K562 (cell line): ENCODE measurements around the gene CRYBA1. TPM values are rescaled to one million over a fixed set of nuclear protein-coding genes. Genes with fewer than 3 reads are reported as not detected.

Experiments
- ATAC-seq: fragments of 200-7000 bp; cut with Tn5 transposase; 3 replicates; pipeline ENCODE4 v1.9.1; 2020; ENCODE audit warnings: moderate library complexity
- BruUV-seq: library from RNA; stranded (reverse); fragments of 400-500 nt; replicated peaks from 2 replicates; lab custom pipeline; 2021; lab: Mats Ljungman, UMichigan
- CTCF ChIA-PET: fragments of 300-600 bp; formaldehyde crosslinking; extraction: SDS; loops from one replicate; lab custom pipeline; 2021; ENCODE audit warnings: low intra/inter-chr PET ratio; lab: Yijun Ruan, JAX
- POLR2A ChIA-PET: fragments of 300-600, 350-650 bp; sonication (Branson Sonifier 250); formaldehyde crosslinking; extraction: SDS; loops from one replicate; lab custom pipeline; 2021; ENCODE audit warnings: antibody characterized with exemption, inconsistent platforms; lab: Yijun Ruan, JAX
- DNase-seq, 4 experiments: peaks; one replicate each; pipeline versions ENCODE4 v3.0.0 to v3.0.0-alpha.2; 2011 to 2018; ENCODE audit warnings: low spot score in 3 of 4, mixed read lengths in 3 of 4; ENCODE audit errors: extremely low read depth in 1 of 4
- FAIRE-seq: peaks from 2 replicates; lab custom pipeline; 2011; peaks lifted over from hg19 to GRCh38; lab: Jason Lieb, UNC
- H2AFZ ChIP-seq: 2 replicates; pipeline ENCODE4 v1.6.0; 2011; ENCODE audit warnings: low read depth, low read length, control low read depth, inconsistent platforms
- H3K27ac ChIP-seq: fragments of 200-600 bp; 3 replicates; pipeline ENCODE4 v1.8.0; 2011; ENCODE audit warnings: low read depth, mild to moderate bottlenecking, control low read depth, inconsistent platforms, low read length, moderate library complexity, mixed read lengths; ENCODE audit errors: extremely low read depth
- H3K27me3 ChIP-seq, 2 experiments: fragments of 300-600 bp in 1 of 2; 2 replicates in 1 of 2; 3 replicates in 1 of 2; pipeline versions ENCODE4 v1.6.0 to v1.8.0; 2011; ENCODE audit warnings: inconsistent platforms in 2 of 2, low read length in 2 of 2, mild to moderate bottlenecking in 1 of 2, mixed read lengths in 1 of 2, moderate library complexity in 1 of 2; ENCODE audit not compliant: control insufficient read depth in 2 of 2, insufficient read depth in 2 of 2
- H3K36me3 ChIP-seq: fragments of 300-600 bp; 3 replicates; pipeline ENCODE4 v1.8.0; 2011; ENCODE audit warnings: mild to moderate bottlenecking, low read length, inconsistent platforms; ENCODE audit not compliant: control insufficient read depth, insufficient read depth
- H3K4me1 ChIP-seq, 2 experiments: fragments of 200-600 bp in 1 of 2; replicated peaks in 1 of 2; 2 replicates in 1 of 2; 3 replicates in 1 of 2; pipeline versions ENCODE4 v1.5.1 to v1.8.0; 2011; ENCODE audit warnings: inconsistent platforms in 2 of 2, low read length in 2 of 2, mild to moderate bottlenecking in 1 of 2, mixed read lengths in 1 of 2, moderate library complexity in 1 of 2; ENCODE audit not compliant: control insufficient read depth in 2 of 2, insufficient read depth in 2 of 2
- H3K4me2 ChIP-seq: 2 replicates; pipeline ENCODE4 v1.6.1; 2011; ENCODE audit warnings: low read length, control low read depth, inconsistent platforms, mixed read lengths; ENCODE audit not compliant: insufficient read depth
- H3K4me3 ChIP-seq: fragments of 200-600 bp; sonication (generic), shearing (Covaris generic); 2 replicates; pipeline ENCODE4 v1.5.1; 2016; ENCODE audit warnings: control low read depth, inconsistent platforms
- H3K79me2 ChIP-seq: fragments of 200-600 bp; 3 replicates; pipeline ENCODE4 v1.8.0; 2011; ENCODE audit warnings: low read length, inconsistent platforms; ENCODE audit not compliant: control insufficient read depth, insufficient read depth
- H3K9ac ChIP-seq, 2 experiments: 2 replicates each; pipeline versions ENCODE4 v1.6.0 to v1.6.1; 2011; ENCODE audit warnings: low read depth in 2 of 2, low read length in 2 of 2, control low read depth in 1 of 2, inconsistent platforms in 1 of 2, mild to moderate bottlenecking in 1 of 2, mixed read lengths in 1 of 2; ENCODE audit not compliant: insufficient read depth in 1 of 2
- H3K9me1 ChIP-seq: one replicate; pipeline ENCODE4 v1.6.0; 2011; ENCODE audit warnings: inconsistent platforms, mild to moderate bottlenecking, low read length, moderate library complexity; ENCODE audit not compliant: control insufficient read depth, insufficient read depth
- H3K9me3 ChIP-seq: replicated peaks from 2 replicates; pipeline ENCODE4 v1.5.1; 2011; ENCODE audit warnings: low read depth, low read length, inconsistent platforms; ENCODE audit not compliant: control insufficient read depth, insufficient read depth
- H4K20me1 ChIP-seq: replicated peaks from 2 replicates; pipeline ENCODE4 v1.6.1; 2011; ENCODE audit warnings: low read length, inconsistent platforms, mixed read lengths; ENCODE audit not compliant: control insufficient read depth, insufficient read depth
- ARID2 ChIP-seq: fragments of 450-650 bp; IDR thresholded peaks from 2 replicates; pipeline ENCODE4 v1.6.1; 2017; ENCODE audit warnings: antibody characterized with exemption, mild to moderate bottlenecking
- BRD4 ChIP-seq: fragments of 200-600 bp; sonication (generic); IDR thresholded peaks from 2 replicates; pipeline ENCODE4 v1.6.1; 2017; ENCODE audit warnings: inconsistent platforms
- KDM1A ChIP-seq, 2 experiments: fragments of 450-650 bp; IDR thresholded peaks; 2 replicates each; pipeline ENCODE4 v1.6.1; 2016; ENCODE audit warnings: mild to moderate bottlenecking in 2 of 2
- MGA ChIP-seq: fragments of 450-650 bp; IDR thresholded peaks from 2 replicates; pipeline ENCODE4 v1.6.1; 2016; ENCODE audit warnings: mild to moderate bottlenecking, moderate library complexity
- MXI1 ChIP-seq: IDR thresholded peaks from 2 replicates; pipeline ENCODE4 v1.6.1; 2011; ENCODE audit warnings: low read depth, mild to moderate bottlenecking, improper control_type of control experiment, low read length
- NFRKB ChIP-seq: fragments of 450-650 bp; IDR thresholded peaks from 2 replicates; pipeline ENCODE4 v1.6.1; 2016; ENCODE audit warnings: low read depth
- TGIF2 ChIP-seq: sonication (generic); formaldehyde crosslinking; IDR thresholded peaks from 2 replicates; pipeline ENCODE4 v1.8.1; 2022; ENCODE audit warnings: mild to moderate bottlenecking, missing genetic modification reagents, moderate library complexity
- TRIM25 ChIP-seq: fragments of 450-650 bp; IDR thresholded peaks from 2 replicates; pipeline ENCODE4 v1.7.0; 2016; ENCODE audit warnings: borderline replicate concordance
- ZNF217 ChIP-seq: sonication (generic); formaldehyde crosslinking; IDR thresholded peaks from 2 replicates; pipeline ENCODE4 v1.8.0; 2022; ENCODE audit warnings: mild to moderate bottlenecking, missing genetic modification reagents
- ZNF584 ChIP-seq: fragments of 200-800 bp; sonication (Bioruptor generic); IDR thresholded peaks from 2 replicates; pipeline ENCODE4 v1.6.1; 2016; ENCODE audit warnings: low read depth, mild to moderate bottlenecking, missing genetic modification characterization, missing compliant biosample characterization
- ZNF77 ChIP-seq: fragments of 250-450 bp; sonication (Bioruptor Pico); IDR thresholded peaks from 2 replicates; pipeline ENCODE4 v1.5.0; 2020
- WGBS: fragments of 100-300 bp; shearing (Covaris generic); methylation state at CpG from one replicate; pipeline ENCODE4 v1.1.6; 2016; ENCODE audit warnings: low coverage, mixed read lengths; ENCODE audit not compliant: insufficient coverage; ENCODE audit errors: missing lambda C conversion rate; 5-methylcytosine and 5-hydroxymethylcytosine counted together
- in situ Hi-C: fragments of 300-500 bp; cut with MboI; formaldehyde crosslinking; loops from 4 replicates; pipeline ENCODE4 v1.15.0; 2018; ENCODE audit warnings: inconsistent platforms, mixed read lengths
- intact Hi-C: fragments of 100-400 bp; cut with micrococcal nuclease; formaldehyde crosslinking; loops from 2 replicates; pipeline ENCODE4 v1.14.2; 2022
- polyA plus RNA-seq, 8 experiments: library from polyadenylated mRNA; depleted of rRNA in 4 of 8; stranded (reverse) in 5 of 8; unstranded in 3 of 8; fragments of >200 nt; fragmentation: Nextera tagmentation in 2 of 8; fragmentation: Illumina TruSeq in 1 of 8; extraction: Ambion mirVana in 2 of 8; extraction: Trizol in 1 of 8; gene quantifications; 2 replicates each; pipeline versions ENCODE4 v1.2.1 to v1.2.3, GENCODE V29; 2011 to 2014; ENCODE audit warnings: inconsistent platforms in 1 of 8, missing spikeins in 1 of 8
- total RNA-seq, 7 experiments: library from RNA; depleted of rRNA in 6 of 7; stranded (reverse); fragments of >200 nt in 6 of 7; fragmentation: Illumina TruSeq in 2 of 7; extraction: Trizol in 2 of 7; gene quantifications; 2 replicates each; pipeline versions ENCODE4 v1.2.1 to v1.2.3, GENCODE V29; 2011 to 2021; ENCODE audit warnings: low replicate concordance in 1 of 7

The CRYBA1 gene
- total and polyA plus RNA-seq, 9 of the 15 experiments (the other 6 are each of a cell fraction or from before 2014, with no cell fraction given) = not detected

- no peaks in the 10 kb centered on the region for H3K4me1 ChIP-seq
- CTCF ChIA-PET = interaction anchor here (0.6 to 0.7 kb wide), 2 partner anchors 37 to 107 kb away, joined by 4 read pairs; no protein-coding TSS in a partner anchor
- H3K4me2 ChIP-seq = no peak overlapping the region
- in situ Hi-C loops (no loop called here), intact Hi-C loops (no loop called here)
- 0% methylated on average over 1 of the region's 1 CpG for WGBS
- H3K79me2 ChIP-seq = no peaks in the 10 kb centered on the region
- POLR2A ChIA-PET = interaction anchor here (0.6 to 1.5 kb wide), 8 partner anchors 8 to 350 kb away, joined by 3 to 8 read pairs (median 4); partner anchors contain the start of gene NUFIP2
- H3K9me3 ChIP-seq = no peaks in the 10 kb centered on the region
- H3K4me3 ChIP-seq = no peak overlapping the region
- H2AFZ ChIP-seq = no peak overlapping the region
- no peak overlapping the region for H3K27ac ChIP-seq
- H3K9ac ChIP-seq = no peak overlapping the region
- ATAC-seq (no peak), DNase-seq (no peak), FAIRE-seq (no peak)
- H3K27me3 ChIP-seq = no peaks in the 10 kb centered on the region
- peaks cover 2% of the 10 kb centered on the region; the same call in 1 of the 2 replicates for H4K20me1 ChIP-seq
- peaks cover 7% of the 10 kb centered on the region; the same call in 2 of the 3 replicates for H3K36me3 ChIP-seq
- no peaks in the 10 kb centered on the region for H3K9me1 ChIP-seq
- BruUV-seq = no TSS peak
- TF ChIP-seq KDM1A (IDR thresholded peaks at IDR 0.05) (no peak), ZNF584 (CRISPR knock-in tag) (no peak), NFRKB (no peak), MGA (no peak), TRIM25 (no peak), ZNF217 (no peak), ZNF77 (CRISPR knock-in tag) (no peak), BRD4 (no peak), TGIF2 (CRISPR knock-in tag) (no peak), ARID2 (no peak), MXI1 (no peak)
Measured at GRCh38 chr17:29250666-29251065, 4.0 kb downstream of the CRYBA1 start.
